Measurements from ENCODE around the gene PPARG.

PPARG gene

GRCh38 chr3:12353796-12354525 lies 65.1 kb downstream of the PPARG start:
- TF ChIP-seq CTCF (IDR thresholded peaks at IDR 0.05; ENCODE audit: control extremely low read depth, extremely low read depth, low read depth, missing control alignments): no peak
- DNase-seq (ENCODE audit: extremely low spot score): no peak
- ChIA-PET CTCF (interaction anchor here (0.8 to 1.4 kb wide), 3 partner anchors 9 to 45 kb away, joined by 3 to 5 read pairs (median 3); no protein-coding TSS in a partner anchor), POLR2A (no interaction called here)

GRCh38 chr3:12356175-12356574 lies 67.3 kb downstream of the PPARG start:
- ChIA-PET CTCF (interaction anchor here (0.8 to 1.3 kb wide), 3 partner anchors 8 to 221 kb away, joined by 3 to 4 read pairs (median 3); no protein-coding TSS in a partner anchor), POLR2A (no interaction called here)
- DNase-seq (ENCODE audit: extremely low spot score): no peak
- TF ChIP-seq CTCF (IDR thresholded peaks at IDR 0.05; ENCODE audit: control extremely low read depth, extremely low read depth, low read depth, missing control alignments): no peak

GRCh38 chr3:12356996-12357395 lies 68.1 kb downstream of the PPARG start:
- ChIA-PET POLR2A (no interaction called here), CTCF (interaction anchor here (1.1 kb wide), 1 partner anchor 9 kb away, joined by 3 read pairs; no protein-coding TSS in a partner anchor)
- no peak for DNase-seq (ENCODE audit: extremely low spot score)
- no peak for TF ChIP-seq CTCF (IDR thresholded peaks at IDR 0.05; ENCODE audit: control extremely low read depth, extremely low read depth, low read depth, missing control alignments)

GRCh38 chr3:12357456-12357855 lies 68.6 kb downstream of the PPARG start:
- POLR2A ChIA-PET: no interaction called here

GRCh38 chr3:12363397-12364195 lies 74.7 kb downstream of the PPARG start:
- no peak for TF ChIP-seq CTCF (IDR thresholded peaks at IDR 0.05; ENCODE audit: control extremely low read depth, extremely low read depth, low read depth, missing control alignments)
- ChIA-PET CTCF (interaction anchor here (1.0 to 1.6 kb wide), 3 partner anchors 10 to 229 kb away, joined by 3 to 5 read pairs (median 4); no protein-coding TSS in a partner anchor), POLR2A (no interaction called here)
- no peak for DNase-seq (ENCODE audit: extremely low spot score)

More at GRCh38 chr3:12357456-12357855, 68.6 kb downstream of the PPARG start:
- CTCF ChIA-PET: interaction anchor here (1.1 kb wide), 1 partner anchor 10 kb away, joined by 3 read pairs; no protein-coding TSS in a partner anchor
- TF ChIP-seq CTCF (IDR thresholded peaks at IDR 0.05; ENCODE audit: control extremely low read depth, extremely low read depth, low read depth, missing control alignments): no peak
- DNase-seq (ENCODE audit: extremely low spot score): no peak

GRCh38 chr3:12367346-12367745 lies 78.5 kb downstream of the PPARG start:
- TF ChIP-seq CTCF (IDR thresholded peaks at IDR 0.05; ENCODE audit: control extremely low read depth, extremely low read depth, low read depth, missing control alignments): no peak
- ChIA-PET POLR2A (no interaction called here), CTCF (no interaction called here)
- no peak for DNase-seq (ENCODE audit: extremely low spot score)

Measured in GM10248 (cell line).